ENCODE measurements around the gene TULP3. TPM values are rescaled to one million over a fixed set of nuclear protein-coding genes. Genes with fewer than 3 reads are reported as not detected.

TULP3 gene
- total RNA-seq, 2 experiments from 2014 or later = 5.6 to 6.0 TPM

- CTCF ChIA-PET = interaction anchor here (1.4 kb wide), 1 partner anchor 95 kb away, joined by 3 read pairs; no protein-coding TSS in a partner anchor
- TF ChIP-seq CTCF (IDR thresholded peaks at IDR 0.05) = no peak
- no peak overlapping the region for H3K27ac Mint-ChIP-seq
- no peaks in the 10 kb centered on the region for H3K4me1 Mint-ChIP-seq (ENCODE audit: low read depth)
- intact Hi-C loops (cut with micrococcal nuclease) = no loop called here
- H3K4me3 Mint-ChIP-seq = no peak overlapping the region
- DNase-seq = no peak
- no peaks in the 10 kb centered on the region for H3K36me3 Mint-ChIP-seq (ENCODE audit: low read depth)
- H3K9me3 Mint-ChIP-seq = no peaks in the 10 kb centered on the region
- POLR2A ChIA-PET = no interaction called here
- ATAC-seq = no peak
- H3K27me3 Mint-ChIP-seq = peaks cover 3% of the 10 kb centered on the region
Observed at GRCh38 chr12:2977776-2978175, 87.1 kb downstream of the TULP3 start.

GRCh38 chr12:2979806-2980205 lies 89.1 kb downstream of the TULP3 start:
- H3K9me3 Mint-ChIP-seq = no peaks in the 10 kb centered on the region
- H3K27ac Mint-ChIP-seq = no peak overlapping the region
- H3K36me3 Mint-ChIP-seq (ENCODE audit: low read depth) = no peaks in the 10 kb centered on the region
- H3K4me3 Mint-ChIP-seq = no peak overlapping the region
- no peaks in the 10 kb centered on the region for H3K4me1 Mint-ChIP-seq (ENCODE audit: low read depth)
- DNase-seq (no peak), ATAC-seq (no peak)
- no peak for TF ChIP-seq CTCF (IDR thresholded peaks at IDR 0.05)
- intact Hi-C loops (cut with micrococcal nuclease) = no loop called here
- CTCF ChIA-PET = no interaction called here
- POLR2A ChIA-PET = no interaction called here
- H3K27me3 Mint-ChIP-seq = no peaks in the 10 kb centered on the region

- no peaks in the 10 kb centered on the region for H3K9me3 Mint-ChIP-seq
- no peak overlapping the region for H3K4me3 Mint-ChIP-seq
- no peaks in the 10 kb centered on the region for H3K4me1 Mint-ChIP-seq (ENCODE audit: low read depth)
- intact Hi-C loops (cut with micrococcal nuclease) = no loop called here
- H3K27ac Mint-ChIP-seq = no peak overlapping the region
- H3K27me3 Mint-ChIP-seq = no peaks in the 10 kb centered on the region
- no peak for DNase-seq
- ChIA-PET CTCF (no interaction called here), POLR2A (no interaction called here)
- no peak for TF ChIP-seq CTCF (IDR thresholded peaks at IDR 0.05)
- H3K36me3 Mint-ChIP-seq (ENCODE audit: low read depth) = no peaks in the 10 kb centered on the region
- no peak for ATAC-seq
Observed at GRCh38 chr12:2980630-2981029, 89.9 kb downstream of the TULP3 start.

- TF ChIP-seq CTCF (IDR thresholded peaks at IDR 0.05) = no peak
- H3K36me3 Mint-ChIP-seq (ENCODE audit: low read depth) = no peaks in the 10 kb centered on the region
- POLR2A ChIA-PET = no interaction called here
Observed at GRCh38 chr12:2982361-2982760, 91.7 kb downstream of the TULP3 start.

GRCh38 chr12:2984249-2984648 lies 93.6 kb downstream of the TULP3 start:
- Mint-ChIP-seq H3K27me3 (no peaks in the 10 kb centered on the region), H3K27ac (no peak overlapping the region), H3K9me3 (no peaks in the 10 kb centered on the region), H3K4me3 (no peak overlapping the region), H3K36me3 (ENCODE audit: low read depth) (no peaks in the 10 kb centered on the region), H3K4me1 (ENCODE audit: low read depth) (no peaks in the 10 kb centered on the region)
- ATAC-seq (no peak), DNase-seq (no peak)
- CTCF ChIA-PET = no interaction called here
- TF ChIP-seq CTCF (IDR thresholded peaks at IDR 0.05) = no peak
- POLR2A ChIA-PET = no interaction called here
- intact Hi-C loops (cut with micrococcal nuclease) = no loop called here

More at GRCh38 chr12:2982361-2982760, 91.7 kb downstream of the TULP3 start:
- no peak overlapping the region for H3K4me3 Mint-ChIP-seq
- no peaks in the 10 kb centered on the region for H3K9me3 Mint-ChIP-seq
- DNase-seq (no peak), ATAC-seq (no peak)
- H3K27me3 Mint-ChIP-seq = no peaks in the 10 kb centered on the region
- intact Hi-C loops (cut with micrococcal nuclease) = no loop called here
- CTCF ChIA-PET = no interaction called here
- H3K4me1 Mint-ChIP-seq (ENCODE audit: low read depth) = no peaks in the 10 kb centered on the region
- H3K27ac Mint-ChIP-seq = no peak overlapping the region
